Fibroblast of mammary gland (primary cell): Measurements from ENCODE around the gene RCOR2.

Experiments used
- DNase-seq: peaks from one replicate; pipeline ENCODE4 v3.0.0-alpha.2; 2010; ENCODE audit warnings: low read depth
- H3K4me3 ChIP-seq: 2 replicates; pipeline ENCODE4 v1.5.1; 2011; ENCODE audit warnings: low read depth, mild to moderate bottlenecking, low read length, moderate library complexity; ENCODE audit not compliant: control insufficient read depth
- CTCF ChIP-seq: conservative IDR thresholded peaks from 2 replicates; pipeline ENCODE4 v1.5.1; 2011; ENCODE audit warnings: low read depth, low read length, inconsistent platforms; ENCODE audit not compliant: control insufficient read depth, insufficient read depth

Gene RCOR2

GRCh38 chr11:63907808-63908530 is 9.0 kb downstream of the RCOR2 start:
- no peak for TF ChIP-seq CTCF
- H3K4me3 ChIP-seq, result no peak overlapping the region
- no peak for DNase-seq

- TF ChIP-seq CTCF, result no peak
- DNase-seq, result no peak
- H3K4me3 ChIP-seq, result no peak overlapping the region
Measured at GRCh38 chr11:63907063-63907462, 9.9 kb downstream of the RCOR2 start.

- TF ChIP-seq CTCF, result no peak
- DNase-seq, result no peak
Measured at GRCh38 chr11:63906585-63906984, 10.4 kb downstream of the RCOR2 start.

GRCh38 chr11:63906087-63906486 is 10.9 kb downstream of the RCOR2 start:
- no peak for TF ChIP-seq CTCF
- H3K4me3 ChIP-seq, result no peak overlapping the region
- DNase-seq, result no peak

More at GRCh38 chr11:63906585-63906984, 10.4 kb downstream of the RCOR2 start:
- no peak overlapping the region for H3K4me3 ChIP-seq

- no peak for DNase-seq
- no peak overlapping the region for H3K4me3 ChIP-seq
- no peak for TF ChIP-seq CTCF
Measured at GRCh38 chr11:63905179-63905578, 11.8 kb downstream of the RCOR2 start.

GRCh38 chr11:63904743-63905142 is 12.2 kb downstream of the RCOR2 start:
- no peak overlapping the region for H3K4me3 ChIP-seq
- DNase-seq, result no peak
- no peak for TF ChIP-seq CTCF
